AG09309 (cell line): ENCODE data around the gene ATP1A1.

Source experiments
- DNase-seq: peaks from one replicate; pipeline ENCODE4 v3.0.0-alpha.2; 2010; ENCODE audit warnings: low read depth
- H3K4me3 ChIP-seq: 2 replicates; pipeline ENCODE4 v1.5.1; 2011; ENCODE audit warnings: mild to moderate bottlenecking, low read depth, low read length, moderate library complexity; ENCODE audit not compliant: control insufficient read depth
- TF ChIP-seq, protein P1 (sequence below): IDR thresholded peaks from 2 replicates; pipeline ENCODE4 v1.5.1; 2011; ENCODE audit warnings: mild to moderate bottlenecking, low read depth, low read length, inconsistent platforms; ENCODE audit not compliant: insufficient read depth, control insufficient read depth; ENCODE audit errors: missing control alignments

The ATP1A1 gene

DNA sequence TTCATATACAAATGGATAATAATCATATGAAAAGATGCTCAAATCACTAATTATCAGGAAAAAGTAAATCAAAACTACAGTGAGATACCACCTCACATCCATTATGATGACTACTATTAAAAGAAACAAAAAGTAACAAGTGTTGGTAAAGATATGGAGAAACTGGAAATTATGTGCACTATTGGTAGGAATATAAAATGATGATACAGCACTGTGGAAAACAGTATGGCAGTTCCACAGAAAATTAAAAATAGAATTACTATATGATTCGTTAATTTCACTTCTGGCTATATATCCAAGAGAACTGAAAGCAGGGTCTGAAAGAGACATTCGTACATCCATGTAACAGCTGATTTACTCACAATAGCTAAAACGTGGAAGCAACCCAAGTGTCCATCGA lies 21.1 kb upstream of the ATP1A1 start:
- no peak overlapping the region for H3K4me3 ChIP-seq
- no peak for DNase-seq

GRCh38 chr1:116352349-116352813 lies 20.7 kb upstream of the ATP1A1 start:
- no peak overlapping the region for H3K4me3 ChIP-seq
- TF ChIP-seq, protein P1, sequence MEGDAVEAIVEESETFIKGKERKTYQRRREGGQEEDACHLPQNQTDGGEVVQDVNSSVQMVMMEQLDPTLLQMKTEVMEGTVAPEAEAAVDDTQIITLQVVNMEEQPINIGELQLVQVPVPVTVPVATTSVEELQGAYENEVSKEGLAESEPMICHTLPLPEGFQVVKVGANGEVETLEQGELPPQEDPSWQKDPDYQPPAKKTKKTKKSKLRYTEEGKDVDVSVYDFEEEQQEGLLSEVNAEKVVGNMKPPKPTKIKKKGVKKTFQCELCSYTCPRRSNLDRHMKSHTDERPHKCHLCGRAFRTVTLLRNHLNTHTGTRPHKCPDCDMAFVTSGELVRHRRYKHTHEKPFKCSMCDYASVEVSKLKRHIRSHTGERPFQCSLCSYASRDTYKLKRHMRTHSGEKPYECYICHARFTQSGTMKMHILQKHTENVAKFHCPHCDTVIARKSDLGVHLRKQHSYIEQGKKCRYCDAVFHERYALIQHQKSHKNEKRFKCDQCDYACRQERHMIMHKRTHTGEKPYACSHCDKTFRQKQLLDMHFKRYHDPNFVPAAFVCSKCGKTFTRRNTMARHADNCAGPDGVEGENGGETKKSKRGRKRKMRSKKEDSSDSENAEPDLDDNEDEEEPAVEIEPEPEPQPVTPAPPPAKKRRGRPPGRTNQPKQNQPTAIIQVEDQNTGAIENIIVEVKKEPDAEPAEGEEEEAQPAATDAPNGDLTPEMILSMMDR: no peak
- no peak for DNase-seq

More for the DNA sequence above, 21.1 kb upstream of the ATP1A1 start:
- TF ChIP-seq, protein P1: no peak

- TF ChIP-seq, protein P1: no peak
- H3K4me3 ChIP-seq: no peak overlapping the region
- DNase-seq: no peak
Observed at GRCh38 chr1:116353155-116353554, 19.9 kb upstream of the ATP1A1 start.

- TF ChIP-seq, protein P1: no peak
- no peak for DNase-seq
- no peak overlapping the region for H3K4me3 ChIP-seq
Observed at GRCh38 chr1:116356067-116356466, 17.0 kb upstream of the ATP1A1 start.

GRCh38 chr1:116356673-116357072 lies 16.4 kb upstream of the ATP1A1 start:
- H3K4me3 ChIP-seq: no peak overlapping the region
- TF ChIP-seq, protein P1: no peak
- DNase-seq: no peak

DNA sequence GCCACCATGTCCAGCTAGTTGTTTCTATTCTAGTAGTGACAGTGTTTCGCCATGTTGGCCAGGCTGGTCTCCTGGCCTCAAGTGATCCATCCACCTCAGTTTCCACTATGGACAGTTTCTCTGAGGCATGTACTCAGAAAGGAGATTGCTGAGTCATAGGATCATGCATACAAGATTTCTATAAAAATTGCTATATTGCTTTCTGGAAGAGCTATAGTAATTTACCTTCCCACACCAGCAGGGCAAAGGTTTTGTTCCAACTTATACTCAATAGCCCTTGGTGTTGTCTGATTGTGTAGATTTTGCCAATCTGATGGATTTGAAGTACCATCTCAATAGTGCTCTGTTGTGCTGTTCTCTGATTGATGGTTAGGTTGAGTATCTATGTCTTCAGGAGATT lies 15.6 kb upstream of the ATP1A1 start:
- TF ChIP-seq, protein P1: no peak
- H3K4me3 ChIP-seq: no peak overlapping the region
- DNase-seq: no peak

DNA sequence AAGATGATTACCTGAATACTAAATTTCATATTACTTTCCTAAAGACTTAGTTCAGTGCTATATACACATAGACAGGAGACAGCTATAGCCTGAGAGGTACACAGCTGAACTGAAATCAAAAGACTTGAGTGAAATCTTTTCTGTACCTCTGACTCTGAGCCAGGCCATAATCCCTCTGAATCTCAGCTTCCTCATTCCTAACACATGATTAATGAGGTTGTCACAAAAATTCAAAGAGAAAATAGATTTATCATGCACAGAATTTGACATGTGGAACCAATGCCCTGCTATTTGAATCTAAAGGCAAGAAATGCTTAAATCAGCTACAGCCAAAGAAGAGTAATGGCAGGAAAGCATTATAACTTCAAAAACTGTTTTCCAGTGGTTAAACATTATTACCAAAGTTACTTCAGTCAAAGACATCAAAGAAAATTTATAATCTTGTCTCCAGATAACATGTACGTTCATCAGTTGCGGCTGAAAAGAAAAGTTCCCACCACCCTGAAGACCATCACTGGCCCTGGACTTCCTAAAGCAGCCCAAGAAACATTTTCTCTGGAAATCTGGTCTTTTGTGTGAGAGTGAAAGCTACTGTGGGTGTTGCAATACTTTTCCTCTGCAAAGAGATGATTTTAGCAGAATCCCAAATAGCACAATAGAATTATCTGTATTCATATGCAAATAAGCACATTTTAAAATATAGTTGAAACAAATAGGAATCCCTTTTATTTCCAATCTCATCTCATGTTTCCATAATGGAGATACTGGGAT lies 13.8 kb upstream of the ATP1A1 start:
- TF ChIP-seq, protein P1: no peak
- H3K4me3 ChIP-seq: no peak overlapping the region
- DNase-seq: no peak
